HFF-Myc (cell line): ENCODE data around the gene WFDC1.

Source experiments
- DNase-seq: peaks from one replicate; pipeline ENCODE4 v3.0.0-alpha.2; 2011; ENCODE audit warnings: low read depth; ENCODE audit errors: extremely low read depth
- H3K4me3 ChIP-seq: replicated peaks from 2 replicates; pipeline ENCODE4 v1.5.1; 2011; ENCODE audit warnings: low read depth, mild to moderate bottlenecking, control low read depth, low read length
- CTCF ChIP-seq: IDR thresholded peaks from 2 replicates; pipeline ENCODE4 v1.5.1; 2012; ENCODE audit warnings: mild to moderate bottlenecking, low read depth, low read length, control low read depth; ENCODE audit errors: missing control alignments

The WFDC1 gene

GRCh38 chr16:84369105-84369504 is 74.4 kb downstream of the WFDC1 start:
- TF ChIP-seq CTCF, result no peak
- DNase-seq, result no peak
- H3K4me3 ChIP-seq, result no peak overlapping the region

DNA sequence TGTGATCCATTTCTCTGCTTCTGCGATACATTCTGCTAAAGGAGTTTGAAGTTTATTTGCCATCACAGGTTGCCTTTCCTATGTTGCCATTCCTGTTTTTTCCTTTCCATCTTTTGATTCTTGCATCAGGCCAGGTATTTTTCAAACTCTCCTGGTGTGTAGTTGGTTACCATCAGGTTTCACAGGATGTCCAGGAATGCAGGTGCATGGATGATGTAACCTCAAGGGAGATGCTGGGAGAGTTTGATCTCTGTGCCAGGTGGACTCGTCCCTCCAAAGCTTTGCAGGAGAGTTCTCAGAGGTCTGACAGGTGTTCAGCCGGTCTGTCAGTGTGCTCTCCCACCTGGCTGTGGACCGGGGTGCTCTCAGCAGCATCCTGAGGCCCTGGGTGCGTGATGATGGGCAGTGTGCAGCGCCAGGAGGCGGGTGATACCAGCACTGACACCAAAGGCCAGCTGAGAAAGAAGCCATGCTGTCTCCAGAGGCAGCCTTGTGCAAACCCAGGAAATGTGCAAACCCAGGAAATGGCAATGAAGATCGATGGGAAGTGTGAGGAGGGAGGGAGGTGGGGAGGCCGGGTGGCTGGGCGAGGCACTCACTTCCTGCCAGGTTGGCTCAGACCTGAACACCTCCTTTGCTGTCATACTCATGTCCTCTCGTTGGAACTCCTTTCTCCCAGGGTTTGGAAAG is 75.4 kb downstream of the WFDC1 start:
- no peak for TF ChIP-seq CTCF
- DNase-seq, result no peak
- H3K4me3 ChIP-seq, result no peak overlapping the region

- DNase-seq, result no peak
- TF ChIP-seq CTCF, result no peak
- H3K4me3 ChIP-seq, result no peak overlapping the region
Observed at GRCh38 chr16:84370723-84371552, 76.3 kb downstream of the WFDC1 start.

DNA sequence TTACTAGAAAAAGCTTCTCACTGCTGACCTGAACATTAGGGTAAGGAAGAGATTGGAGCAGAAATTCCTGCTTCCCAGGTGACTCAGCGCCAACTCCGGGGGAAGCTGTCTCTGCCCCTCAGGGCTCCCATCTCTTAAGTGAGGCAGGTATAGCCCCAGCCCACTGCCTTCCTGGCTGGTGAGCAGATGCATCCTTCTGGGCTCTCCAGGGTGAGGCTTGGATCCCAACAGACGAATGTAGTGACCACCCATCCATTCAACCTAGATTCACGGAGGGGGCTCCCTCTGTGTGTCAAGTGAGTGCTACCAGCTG is 76.8 kb downstream of the WFDC1 start:
- DNase-seq, result no peak
- no peak for TF ChIP-seq CTCF
- H3K4me3 ChIP-seq, result no peak overlapping the region

- no peak for TF ChIP-seq CTCF
- H3K4me3 ChIP-seq, result no peak overlapping the region
- DNase-seq, result no peak
Observed at GRCh38 chr16:84373907-84374489, 79.3 kb downstream of the WFDC1 start.

- DNase-seq, result no peak
- no peak overlapping the region for H3K4me3 ChIP-seq
- no peak for TF ChIP-seq CTCF
Observed at GRCh38 chr16:84378099-84378498, 83.4 kb downstream of the WFDC1 start.
